KMS-11 (cell line): ENCODE data around the gene KCNN3.

Experiments used
- H2AFZ ChIP-seq: fragments of 200-600 bp; sonication (generic); 2 replicates; pipeline ENCODE4 v1.6.1; 2016; ENCODE audit warnings: antibody characterized with exemption, mixed run types, low read depth
- H3K27ac ChIP-seq: fragments of 200-600 bp; sonication (generic); 2 replicates; pipeline ENCODE4 v1.6.1; 2016; ENCODE audit warnings: mild to moderate bottlenecking, mixed run types
- H3K27me3 ChIP-seq: fragments of 200-600 bp; sonication (generic); 2 replicates; pipeline ENCODE4 v1.6.1; 2017; ENCODE audit warnings: mild to moderate bottlenecking, low read depth, mixed run types, moderate library complexity; ENCODE audit not compliant: insufficient read depth
- H3K36me3 ChIP-seq: fragments of 200-600 bp; sonication (generic); 2 replicates; pipeline ENCODE4 v1.6.1; 2017; ENCODE audit warnings: mild to moderate bottlenecking, mixed run types; ENCODE audit not compliant: insufficient read depth
- H3K4me1 ChIP-seq: fragments of 200-600 bp; sonication (generic); 2 replicates; pipeline ENCODE4 v1.6.1; 2016; ENCODE audit warnings: mild to moderate bottlenecking, low read depth, mixed run types; ENCODE audit not compliant: poor library complexity, severe bottlenecking
- H3K4me2 ChIP-seq: fragments of 200-600 bp; sonication (generic); 2 replicates; pipeline ENCODE4 v1.7.0; 2016; ENCODE audit warnings: mild to moderate bottlenecking, mixed run types
- H3K4me3 ChIP-seq: fragments of 200-600 bp; sonication (generic); IDR thresholded peaks from 2 replicates; pipeline ENCODE4 v1.6.1; 2017; ENCODE audit warnings: low read depth, low read length, mixed read lengths; ENCODE audit not compliant: insufficient read depth
- H3K79me2 ChIP-seq: fragments of 200-600 bp; sonication (generic); 2 replicates; pipeline ENCODE4 v1.6.1; 2016; ENCODE audit warnings: low read depth, mixed run types; ENCODE audit not compliant: insufficient read depth
- H3K9ac ChIP-seq: fragments of 200-600 bp; sonication (generic); 2 replicates; pipeline ENCODE4 v1.6.1; 2016; ENCODE audit warnings: mild to moderate bottlenecking, mixed run types
- H4K20me1 ChIP-seq: fragments of 200-600 bp; sonication (generic); 2 replicates; pipeline ENCODE4 v1.6.1; 2016; ENCODE audit warnings: mild to moderate bottlenecking, mixed run types; ENCODE audit not compliant: insufficient read depth
- CTCF ChIP-seq: fragments of 200-600 bp; sonication (generic); conservative IDR thresholded peaks from 2 replicates; pipeline ENCODE4 v1.6.1; 2017; ENCODE audit warnings: low read depth, mild to moderate bottlenecking, antibody characterized with exemption, low read length, moderate library complexity, mixed read lengths

Gene KCNN3

GRCh38 chr1:154768456-154769125 is 101.5 kb downstream of the KCNN3 start:
- no peaks in the 10 kb centered on the region for H3K27me3 ChIP-seq
- H3K79me2 ChIP-seq: no peaks in the 10 kb centered on the region
- H3K36me3 ChIP-seq: no peaks in the 10 kb centered on the region
- TF ChIP-seq CTCF: no peak
- H3K4me3 ChIP-seq: no peak overlapping the region
- peaks cover 15% of the 10 kb centered on the region for H3K4me1 ChIP-seq
- no peak overlapping the region for H3K27ac ChIP-seq
- H2AFZ ChIP-seq: no peak overlapping the region
- no peaks in the 10 kb centered on the region for H4K20me1 ChIP-seq
- H3K9ac ChIP-seq: no peak overlapping the region
- H3K4me2 ChIP-seq: no peak overlapping the region

- H3K27ac ChIP-seq: no peak overlapping the region
Observed at GRCh38 chr1:154767315-154768240, 102.5 kb downstream of the KCNN3 start.

GRCh38 chr1:154765970-154766369 is 104.1 kb downstream of the KCNN3 start:
- no peak overlapping the region for H3K27ac ChIP-seq
- H3K36me3 ChIP-seq: no peaks in the 10 kb centered on the region
- no peak overlapping the region for H3K9ac ChIP-seq
- TF ChIP-seq CTCF: peak; percentile 69
- no peak overlapping the region for H3K4me2 ChIP-seq
- H3K4me3 ChIP-seq: no peak overlapping the region
- no peaks in the 10 kb centered on the region for H3K79me2 ChIP-seq
- peaks cover 14% of the 10 kb centered on the region; the same call in 1 of the 2 replicates for H3K27me3 ChIP-seq
- H3K4me1 ChIP-seq: peaks cover 11% of the 10 kb centered on the region
- H4K20me1 ChIP-seq: no peaks in the 10 kb centered on the region
- H2AFZ ChIP-seq: no peak overlapping the region

More at GRCh38 chr1:154767315-154768240, 102.5 kb downstream of the KCNN3 start:
- no peak overlapping the region for H3K4me3 ChIP-seq
- no peak overlapping the region for H3K9ac ChIP-seq
- no peaks in the 10 kb centered on the region for H3K79me2 ChIP-seq
- TF ChIP-seq CTCF: no peak
- H2AFZ ChIP-seq: no peak overlapping the region
- H4K20me1 ChIP-seq: no peaks in the 10 kb centered on the region
- H3K4me2 ChIP-seq: no peak overlapping the region
- H3K4me1 ChIP-seq: peaks cover 11% of the 10 kb centered on the region
- H3K36me3 ChIP-seq: no peaks in the 10 kb centered on the region
- peaks cover 9% of the 10 kb centered on the region; the same call in 1 of the 2 replicates for H3K27me3 ChIP-seq

DNA sequence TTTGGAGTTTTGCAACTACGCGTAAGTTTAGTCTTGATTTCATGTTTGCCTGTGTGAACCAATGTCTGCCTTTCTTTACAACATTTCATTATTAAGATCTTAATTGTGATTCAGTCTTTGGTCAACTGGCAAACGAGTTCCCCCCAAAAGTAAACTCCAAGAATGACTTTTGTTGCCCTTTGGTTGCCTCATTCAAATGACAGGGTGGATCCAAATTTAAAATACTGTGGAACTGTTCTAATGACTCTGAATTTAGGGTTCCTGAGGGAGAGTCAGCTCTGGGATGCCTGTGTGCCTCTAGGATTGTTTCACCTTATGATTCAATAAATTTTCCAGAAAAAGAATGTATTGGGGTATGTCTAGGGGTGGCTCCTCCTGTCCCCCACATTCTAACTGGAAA is 105.3 kb downstream of the KCNN3 start:
- no peak overlapping the region for H2AFZ ChIP-seq
- no peak overlapping the region for H3K27ac ChIP-seq
- H3K36me3 ChIP-seq: no peaks in the 10 kb centered on the region
- no peaks in the 10 kb centered on the region for H3K79me2 ChIP-seq
- no peak overlapping the region for H3K4me2 ChIP-seq
- H3K27me3 ChIP-seq: peaks cover 14% of the 10 kb centered on the region; the same call in 1 of the 2 replicates
- H3K9ac ChIP-seq: no peak overlapping the region
- peaks cover 11% of the 10 kb centered on the region for H3K4me1 ChIP-seq
- TF ChIP-seq CTCF: no peak
- H3K4me3 ChIP-seq: no peak overlapping the region
- no peaks in the 10 kb centered on the region for H4K20me1 ChIP-seq
